ENCODE measurements around the gene TIGAR.

TIGAR gene

DNA sequence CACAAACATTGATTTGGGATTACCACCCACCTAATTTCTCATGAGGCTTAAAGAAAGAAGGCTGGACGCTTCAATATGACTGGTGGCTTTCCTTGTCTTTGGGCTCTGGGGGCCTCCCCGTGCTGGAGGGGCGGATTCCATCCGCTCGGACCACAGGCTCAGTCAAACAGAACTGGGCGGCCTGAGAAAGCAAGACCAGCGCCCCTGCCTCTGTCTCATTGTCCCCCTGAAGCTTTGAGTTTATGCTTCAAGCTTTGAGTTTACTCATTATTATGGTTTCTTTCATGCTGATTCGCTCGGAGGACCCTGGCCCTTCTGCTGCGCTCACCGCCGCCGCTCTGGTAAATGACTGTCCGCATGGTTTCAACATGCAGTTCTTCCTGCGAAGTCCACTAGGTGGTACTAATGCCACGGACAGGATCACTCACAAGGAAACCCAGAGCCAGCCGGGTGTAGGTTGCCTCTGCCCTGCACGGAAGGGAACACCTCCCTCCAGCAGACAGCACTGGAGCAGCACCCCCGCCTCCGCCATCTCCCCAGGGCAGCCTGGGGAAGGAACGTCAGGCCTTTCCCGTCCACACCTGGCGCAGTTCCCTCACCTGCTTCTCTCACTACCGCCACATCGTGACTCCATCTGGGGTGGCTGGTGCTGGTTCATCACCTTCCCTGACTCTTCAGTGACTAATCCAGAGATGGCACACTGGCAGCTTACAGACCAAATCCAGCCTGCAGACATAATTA, 13.2 kb upstream of the TIGAR start:
- peak; percentile 75 for DNase-seq (ENCODE audit: low spot score)

DNA sequence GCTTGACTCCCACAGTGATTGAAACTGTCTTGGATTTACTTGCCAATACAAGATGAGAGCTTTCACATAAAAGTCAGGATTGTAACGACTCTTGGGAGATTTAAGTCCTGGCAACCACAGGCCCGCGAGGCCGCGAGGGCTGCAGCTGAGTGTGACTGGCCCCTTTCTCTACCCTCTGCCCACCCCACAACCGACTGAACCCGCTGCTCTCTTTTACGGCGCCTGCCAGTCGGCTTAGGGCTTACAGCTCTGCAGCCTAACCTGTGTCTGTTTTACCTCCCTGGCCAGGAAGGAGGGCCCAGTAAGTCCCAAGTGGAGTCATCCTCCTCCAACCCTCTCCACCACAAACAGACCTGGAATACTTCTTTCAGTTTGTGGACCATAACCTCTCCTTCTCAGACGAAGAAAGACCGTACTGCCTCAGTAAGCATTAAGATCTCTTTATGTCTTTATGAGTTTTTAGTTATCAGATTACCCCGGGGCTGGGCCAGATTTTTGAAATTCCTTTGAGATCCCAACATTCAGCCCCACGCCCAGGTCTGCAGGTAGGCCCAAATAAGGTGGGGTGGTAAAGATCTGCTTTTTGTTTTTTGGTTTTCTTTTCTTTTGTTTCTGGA, 12.6 kb upstream of the TIGAR start:
- DNase-seq (ENCODE audit: low spot score), result no peak

DNA sequence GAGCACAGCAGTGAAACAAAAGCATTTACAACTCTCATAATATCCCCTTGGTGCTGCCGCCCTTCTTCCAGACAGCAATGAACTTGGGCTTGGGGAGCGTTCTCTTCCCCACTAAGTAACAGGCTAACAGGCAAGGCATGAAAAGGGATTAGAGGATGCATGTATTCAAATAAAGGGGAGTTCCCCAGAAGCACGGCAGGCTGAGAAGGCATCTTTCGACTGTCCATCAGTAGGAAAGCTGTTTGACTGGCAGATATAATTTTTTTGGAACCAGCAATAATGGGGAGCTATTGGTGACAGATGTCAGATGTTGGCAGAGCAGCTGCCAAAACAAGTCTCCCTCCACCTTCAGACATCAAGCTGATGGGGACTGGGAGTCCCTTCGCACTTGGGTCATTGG, 9.2 kb upstream of the TIGAR start:
- no peak for DNase-seq (ENCODE audit: low spot score)

DNA sequence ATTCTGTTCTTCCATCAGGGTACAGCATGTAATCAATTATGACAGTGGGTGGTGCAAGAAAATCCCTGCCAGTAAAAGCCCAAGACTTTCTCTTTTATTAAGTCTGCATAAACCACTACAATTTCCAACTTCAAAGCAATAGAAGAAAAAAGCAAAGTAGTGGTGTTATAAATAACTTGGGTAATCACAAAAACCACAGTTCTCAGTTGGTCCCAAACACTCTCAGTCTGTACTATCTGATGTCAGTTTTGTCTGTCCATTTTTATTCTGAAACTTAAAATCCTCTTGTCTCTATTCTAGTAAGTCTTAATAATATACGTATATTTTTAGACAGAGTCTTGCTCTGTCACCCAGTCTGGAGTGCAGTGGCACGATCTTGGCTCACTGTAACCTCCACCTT, 8.8 kb upstream of the TIGAR start:
- DNase-seq (ENCODE audit: low spot score), result no peak

DNA sequence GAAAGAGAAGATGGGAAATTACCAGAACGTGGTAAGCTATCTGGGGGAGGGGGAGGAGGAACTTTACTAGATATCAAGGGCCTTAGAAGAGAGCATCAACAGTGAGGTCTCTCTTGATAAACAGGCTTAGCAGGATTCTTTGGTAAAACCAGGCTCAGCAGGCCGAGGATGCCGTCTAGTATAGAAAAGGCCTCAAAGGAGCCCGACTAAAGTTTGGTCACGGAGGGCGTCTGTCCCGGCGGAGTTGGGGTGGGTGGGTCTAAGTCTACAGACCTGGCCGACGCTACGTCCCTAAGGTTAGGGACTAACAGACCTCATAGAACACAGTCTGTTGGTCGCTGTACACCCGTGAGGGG, 538 bp upstream of the TIGAR start:
- DNase-seq (ENCODE audit: low spot score), result no peak

DNA sequence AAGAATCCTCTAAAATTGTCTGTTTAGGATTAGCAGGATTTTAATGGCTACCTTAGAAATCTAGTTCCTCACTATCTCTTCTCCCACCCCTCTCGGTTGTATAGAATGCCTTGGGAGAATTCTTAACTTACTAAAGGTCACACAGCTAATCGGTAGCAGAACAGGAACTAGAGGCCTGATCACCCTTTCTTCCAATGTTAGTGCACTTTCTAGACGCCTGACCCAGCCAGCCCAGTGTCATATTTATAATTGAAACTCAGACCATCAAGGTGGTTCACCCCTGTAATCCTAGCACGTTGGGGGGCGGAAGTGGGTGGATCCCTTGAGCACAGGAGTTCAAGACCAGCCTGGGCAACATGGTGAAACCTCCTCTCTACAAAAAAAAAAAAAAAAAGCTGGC, 1.7 kb downstream of the TIGAR start:
- no peak for DNase-seq (ENCODE audit: low spot score)

DNA sequence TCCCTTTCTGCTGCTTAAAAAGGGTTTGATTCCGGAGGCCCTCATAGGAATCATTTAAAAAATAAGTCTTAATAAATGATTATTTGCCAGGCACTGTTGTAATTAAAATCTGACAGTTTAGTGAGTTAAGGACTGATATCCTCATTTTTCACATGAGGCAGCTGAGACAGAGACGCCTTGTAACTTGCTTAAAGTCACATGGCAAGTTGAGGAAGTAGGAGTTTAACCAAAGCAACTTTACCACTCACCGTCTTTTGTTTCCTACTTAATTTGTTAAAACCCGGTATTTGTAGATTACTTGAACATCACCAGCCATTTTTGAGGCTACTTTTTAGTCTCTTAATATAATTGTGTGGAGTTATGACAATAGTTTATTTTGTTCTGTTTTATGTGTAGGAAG, 2.4 kb downstream of the TIGAR start:
- no peak for DNase-seq (ENCODE audit: low spot score)

DNA sequence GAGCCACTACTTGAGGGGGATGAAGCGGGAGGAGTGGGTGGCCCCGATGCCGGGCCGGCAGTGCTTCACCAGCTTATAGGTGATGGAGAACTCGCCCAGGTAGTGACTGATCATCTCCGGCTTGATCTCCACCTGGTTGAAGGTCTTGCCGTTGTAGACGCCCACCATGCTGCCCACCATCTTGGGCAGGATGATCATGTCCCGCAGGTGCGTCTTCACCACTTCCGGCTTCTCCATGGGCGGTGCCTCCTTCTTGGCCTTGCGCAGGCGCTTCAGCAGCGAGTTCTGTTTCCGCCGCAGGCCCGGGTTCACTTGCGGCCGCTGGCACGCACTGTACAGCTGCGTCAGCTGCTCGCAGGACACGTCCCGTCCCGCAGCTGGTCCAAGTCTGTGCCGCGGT, 3.4 kb downstream of the TIGAR start:
- DNase-seq (ENCODE audit: low spot score), result no peak

DNA sequence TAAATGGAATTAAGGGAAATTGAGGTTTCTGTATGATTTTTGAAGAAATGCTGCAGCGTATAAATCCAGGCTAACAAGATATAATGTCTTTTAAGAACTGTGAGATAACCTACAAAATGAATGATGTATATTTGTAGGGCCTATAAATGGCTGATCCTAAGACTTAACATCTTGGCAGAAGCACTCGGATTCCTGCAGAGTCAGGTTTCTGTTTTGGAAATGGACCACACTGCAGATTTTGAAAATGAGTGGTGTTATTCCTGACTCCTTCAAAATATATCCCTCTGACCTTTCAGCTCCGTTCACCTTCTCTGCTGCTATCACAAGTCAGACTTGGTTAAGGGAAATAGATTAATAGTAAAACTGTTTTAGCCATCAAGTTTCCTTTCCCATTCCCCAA, 5.0 kb downstream of the TIGAR start:
- DNase-seq (ENCODE audit: low spot score), result no peak

DNA sequence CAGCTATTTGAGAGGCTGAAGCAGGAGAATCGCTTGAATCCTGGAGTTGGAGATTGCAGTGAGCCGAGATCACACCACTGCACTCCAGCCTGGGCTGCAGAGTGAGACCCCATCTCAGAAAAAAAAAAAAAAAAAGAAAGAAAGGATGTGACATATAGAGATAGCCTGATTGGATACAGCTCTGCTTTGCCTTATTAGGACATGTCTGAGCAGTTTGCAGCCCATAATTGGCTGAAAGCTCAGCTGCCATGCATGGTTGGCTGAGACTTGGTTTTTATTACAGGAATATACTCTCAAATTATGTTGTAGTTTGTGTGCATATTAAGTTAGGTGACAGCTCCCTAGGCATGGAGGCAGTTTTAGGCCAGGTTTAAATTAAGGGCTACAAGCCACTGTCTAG, 6.3 kb downstream of the TIGAR start:
- no peak for DNase-seq (ENCODE audit: low spot score)

DNA sequence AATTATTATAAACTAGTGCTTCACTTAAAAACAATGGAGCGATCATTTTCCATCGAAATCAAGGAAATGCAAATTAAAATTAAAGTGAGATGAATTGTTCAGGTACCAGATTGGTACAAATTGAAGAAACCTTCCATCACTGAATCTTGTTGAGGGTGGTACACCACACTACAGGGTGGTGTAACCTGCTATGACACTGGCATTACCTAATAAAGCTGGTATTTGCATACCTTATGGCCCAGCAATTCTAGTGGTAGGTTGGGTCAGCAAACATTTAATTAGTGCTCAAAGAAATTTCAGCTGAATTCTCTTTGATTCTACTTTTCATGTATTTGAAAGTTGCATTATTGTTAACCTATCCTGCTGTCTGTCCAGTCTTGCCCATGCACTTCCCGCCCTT, 9.2 kb downstream of the TIGAR start:
- DNase-seq (ENCODE audit: low spot score), result no peak

DNA sequence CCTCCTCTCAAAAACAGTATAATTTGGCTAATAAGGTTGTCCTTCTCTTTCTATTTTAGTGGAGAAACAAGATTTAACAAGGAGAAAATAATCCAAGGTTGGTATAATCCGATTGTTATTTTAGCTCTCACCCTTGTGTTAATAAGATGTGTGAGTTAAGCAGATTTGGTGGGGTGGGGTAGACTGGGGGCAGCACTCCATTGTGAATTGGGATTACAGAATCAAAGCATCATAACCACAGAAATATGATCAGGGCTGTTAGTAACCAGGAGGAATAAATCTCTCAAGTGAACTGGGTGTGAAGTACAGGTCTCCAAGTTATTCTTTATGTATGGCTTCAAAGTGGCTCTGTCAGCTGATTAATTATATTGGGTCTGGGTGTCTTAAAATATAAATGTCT, 10.2 kb downstream of the TIGAR start:
- DNase-seq (ENCODE audit: low spot score), result no peak

DNA sequence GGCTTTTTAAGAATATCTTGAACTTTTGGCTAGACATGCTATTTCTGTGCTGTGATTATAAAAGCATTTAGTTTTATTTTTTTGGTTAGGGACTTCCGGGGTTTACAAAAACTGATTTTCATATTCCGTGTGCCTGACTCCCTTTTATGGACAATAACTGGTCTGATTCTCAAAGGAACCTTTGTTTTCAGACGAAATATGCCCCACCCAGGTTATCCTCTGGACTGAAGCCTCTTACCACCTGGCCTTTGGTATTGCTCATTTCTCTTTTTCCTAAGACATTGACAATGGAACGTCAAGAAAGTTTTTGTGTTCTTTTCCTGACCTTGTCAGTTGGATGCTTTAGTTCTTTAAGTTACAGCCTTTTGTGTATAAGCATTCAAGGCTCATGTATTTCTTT, 10.8 kb downstream of the TIGAR start:
- DNase-seq (ENCODE audit: low spot score), result no peak

DNA sequence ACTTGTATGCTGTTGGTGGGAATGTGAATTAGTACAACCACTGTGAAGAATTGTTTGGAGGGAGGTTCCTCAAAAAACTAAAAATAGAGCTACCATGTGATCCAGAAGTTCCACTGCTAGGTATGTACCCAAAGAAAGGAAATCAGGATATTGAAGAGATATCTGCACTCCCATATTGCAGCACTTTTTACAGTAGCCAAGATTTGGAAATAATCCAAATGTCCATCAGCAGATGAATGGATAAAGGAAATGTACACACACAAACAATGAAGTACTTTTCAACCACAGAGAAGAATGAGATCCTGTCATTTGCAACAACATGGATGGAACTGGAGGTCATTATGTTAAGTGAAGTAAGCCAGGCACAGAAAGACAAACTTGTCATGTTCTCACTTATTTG, 25.9 kb downstream of the TIGAR start:
- DNase-seq (ENCODE audit: low spot score), result no peak

DNA sequence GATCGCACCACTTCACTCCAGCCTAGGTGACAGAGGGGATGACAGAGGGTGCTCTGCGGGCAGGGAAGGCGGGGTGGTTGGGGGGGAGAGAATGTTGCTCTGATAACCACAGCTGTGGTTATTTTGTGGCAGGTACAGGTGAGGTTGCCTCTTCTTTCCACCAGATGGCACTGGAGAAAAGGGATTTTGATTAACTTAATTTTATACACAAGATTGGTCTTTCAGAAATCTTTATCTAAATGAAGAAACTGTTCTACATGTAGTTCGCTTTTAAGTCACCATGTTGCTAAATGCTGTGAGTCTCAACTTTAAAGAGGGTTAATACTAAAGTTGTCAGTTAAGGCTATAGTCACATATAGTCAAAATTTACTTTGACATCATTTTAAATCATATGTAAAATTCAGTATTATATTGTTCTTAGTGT, 32.8 kb downstream of the TIGAR start:
- DNase-seq (ENCODE audit: low spot score), result no peak

DNA sequence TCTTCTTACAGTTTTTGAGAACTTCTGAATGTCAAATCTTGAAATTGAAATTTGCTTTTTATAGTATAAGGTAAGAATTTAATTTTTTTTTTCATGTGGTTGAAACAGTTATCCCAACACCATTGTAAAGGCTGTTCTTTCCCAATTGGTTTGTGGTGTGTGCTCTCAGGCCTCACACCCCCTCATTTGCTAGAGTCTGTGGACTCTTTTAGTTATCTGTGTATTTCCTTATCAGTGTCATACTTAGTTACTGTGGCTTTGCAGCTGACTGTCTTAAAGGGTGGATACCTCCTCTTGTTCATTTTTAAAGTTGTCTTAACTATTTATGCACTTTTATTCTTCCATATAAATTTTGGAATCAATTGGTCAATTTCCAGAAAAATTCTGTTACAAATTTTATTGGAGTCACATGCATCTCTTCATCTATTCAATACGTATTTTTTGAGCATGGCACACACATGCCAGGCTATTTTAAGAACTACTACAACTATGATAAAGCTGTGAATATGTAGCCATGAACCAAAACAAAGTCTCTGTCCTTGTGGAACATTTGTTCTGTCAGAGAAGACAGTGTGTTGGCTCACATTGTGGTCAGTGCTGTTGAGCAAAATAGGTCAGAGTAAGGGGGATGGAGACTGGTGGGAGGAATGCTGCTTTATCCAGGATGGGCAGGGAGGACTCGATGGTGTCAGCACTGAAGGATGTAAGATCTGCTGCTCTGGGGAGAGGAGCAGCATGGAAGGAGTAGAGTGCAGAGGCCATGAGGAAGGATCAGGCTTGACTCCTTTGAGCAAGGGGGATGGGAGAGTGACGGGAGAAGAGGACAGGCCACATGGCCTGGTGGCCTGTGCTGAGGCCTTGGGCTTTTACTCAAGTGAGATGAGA, 34.4 kb downstream of the TIGAR start:
- no peak for DNase-seq (ENCODE audit: low spot score)

DNA sequence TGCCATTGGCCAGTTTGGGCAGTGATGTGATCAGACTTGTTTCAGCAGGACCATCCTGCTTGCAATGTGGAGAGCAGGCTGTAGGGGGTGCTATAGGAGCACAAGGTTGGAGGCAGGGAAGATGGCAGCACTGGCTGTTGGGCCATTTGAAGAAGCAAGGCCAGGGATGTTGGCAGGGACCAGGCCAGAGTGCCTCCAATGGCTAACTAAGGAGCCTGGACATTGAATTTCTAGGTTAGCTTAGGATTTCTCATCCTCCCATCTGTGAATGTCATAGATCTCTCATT, 35.0 kb downstream of the TIGAR start:
- DNase-seq (ENCODE audit: low spot score), result no peak

DNA sequence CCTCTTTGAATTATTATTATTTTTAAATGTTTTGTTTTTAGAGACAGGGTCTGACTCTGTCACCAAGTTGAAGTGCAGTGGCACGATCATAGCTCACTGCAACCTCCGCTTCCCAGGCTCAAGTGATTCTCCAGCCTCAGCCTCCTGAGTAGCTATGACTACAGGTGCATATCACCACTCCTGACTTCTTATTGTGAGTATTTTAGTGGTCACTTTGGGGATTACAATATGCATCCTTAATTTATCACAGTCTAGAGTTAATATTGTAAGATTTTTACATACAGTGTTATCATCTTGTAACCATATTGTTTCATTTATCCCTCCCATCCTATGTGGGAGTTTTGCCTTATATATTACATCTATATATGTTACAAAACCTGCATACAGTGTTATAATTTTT, 45.1 kb downstream of the TIGAR start:
- DNase-seq (ENCODE audit: low spot score), result no peak

DNA sequence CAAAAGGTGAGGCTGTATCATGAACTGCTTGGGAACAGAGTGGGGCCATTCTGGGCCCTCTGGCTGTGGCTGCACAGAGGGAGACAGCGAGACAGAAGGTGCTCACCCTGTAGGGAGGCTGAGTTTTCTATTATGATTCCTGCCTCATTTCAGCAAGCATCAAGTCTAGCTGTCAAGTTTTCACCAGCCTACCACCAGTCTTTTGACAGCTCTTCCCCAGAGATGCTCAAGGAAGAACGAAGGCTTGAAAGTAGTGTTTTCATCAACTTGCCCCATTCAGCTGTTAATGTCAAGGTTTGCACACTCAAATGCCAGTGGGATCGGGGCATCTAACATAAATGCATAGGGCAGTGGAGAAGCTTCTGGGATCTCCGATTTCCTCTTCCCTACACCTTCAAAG, 48.5 kb downstream of the TIGAR start:
- no peak for DNase-seq (ENCODE audit: low spot score)

DNA sequence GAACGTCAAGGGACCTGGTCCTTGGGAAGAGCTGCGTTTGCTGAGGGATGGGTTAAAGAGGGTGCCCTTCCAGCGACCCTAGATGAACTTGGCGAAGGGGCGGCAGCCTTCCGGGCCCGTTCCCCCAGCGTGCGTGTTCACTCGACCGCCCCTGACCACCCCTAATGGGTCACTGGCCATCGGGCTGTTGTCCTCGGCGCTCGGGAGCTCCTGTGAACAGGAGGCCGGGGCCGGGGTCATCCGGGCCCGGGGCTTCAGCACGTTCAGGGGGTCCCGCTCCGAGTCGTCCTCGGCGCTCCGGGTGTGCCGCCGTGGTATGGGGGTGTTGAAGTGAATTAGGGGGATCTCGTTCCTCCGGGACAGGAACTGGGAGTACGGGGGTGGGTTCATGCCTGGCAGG, 49.3 kb downstream of the TIGAR start:
- DNase-seq (ENCODE audit: low spot score), result no peak

DNA sequence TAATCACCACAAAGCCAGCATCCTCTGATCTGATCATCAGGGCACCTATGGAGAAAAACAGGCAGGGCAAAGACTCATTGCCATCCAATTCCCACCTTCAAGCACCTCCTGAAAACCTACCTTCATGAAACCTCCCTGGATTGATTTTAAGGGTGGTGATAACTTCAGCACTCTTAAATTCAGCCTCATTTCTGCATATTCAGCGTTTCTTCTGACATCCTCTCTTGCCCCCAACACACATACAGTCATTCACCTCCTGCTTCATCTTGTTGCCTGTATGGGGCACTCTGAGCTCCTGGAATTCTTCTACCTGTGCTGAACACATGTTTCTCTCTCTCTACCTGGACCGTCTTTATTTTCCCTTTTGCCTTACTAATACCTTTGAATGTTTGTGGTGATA, 51.6 kb downstream of the TIGAR start:
- DNase-seq (ENCODE audit: low spot score), result no peak

DNA sequence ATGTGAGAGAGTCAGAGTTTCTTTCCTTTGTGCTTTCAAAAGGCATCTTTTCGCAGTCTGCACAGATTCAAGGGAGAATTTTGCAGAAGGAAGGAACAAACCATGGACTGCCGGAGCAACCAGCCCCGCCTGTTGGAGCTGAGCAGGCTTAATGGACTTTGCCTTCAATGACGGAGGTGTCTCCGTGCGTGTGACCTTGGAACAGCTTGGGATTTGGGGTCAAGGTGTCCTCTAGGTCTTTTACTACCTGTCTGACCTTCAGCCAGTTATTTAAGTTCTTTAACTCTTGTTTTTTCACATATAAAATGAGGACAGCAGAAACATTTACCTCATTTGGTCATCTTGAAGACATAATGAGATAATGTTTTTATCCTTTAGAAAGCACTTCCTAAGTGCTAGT, 54.4 kb downstream of the TIGAR start:
- DNase-seq (ENCODE audit: low spot score), result no peak

DNA sequence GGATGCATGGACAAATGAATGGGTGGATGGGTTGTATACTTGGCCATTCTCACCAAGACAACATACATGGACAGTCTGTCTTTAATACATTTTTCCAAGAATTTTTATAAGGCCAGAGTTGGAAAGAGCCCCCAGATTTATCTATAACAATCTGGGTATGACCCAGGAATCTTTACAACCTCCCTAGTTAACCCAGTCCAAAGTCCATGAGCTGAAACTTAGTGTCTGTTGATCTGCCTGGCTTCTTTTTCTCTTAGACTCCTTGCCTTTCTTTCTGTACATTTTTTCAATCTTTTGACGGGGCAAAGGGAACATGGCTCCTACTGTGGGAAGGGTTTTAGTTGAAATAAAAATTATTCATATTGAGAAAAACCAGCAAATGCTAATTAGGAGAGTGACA, 57.8 kb downstream of the TIGAR start:
- no peak for DNase-seq (ENCODE audit: low spot score)

DNA sequence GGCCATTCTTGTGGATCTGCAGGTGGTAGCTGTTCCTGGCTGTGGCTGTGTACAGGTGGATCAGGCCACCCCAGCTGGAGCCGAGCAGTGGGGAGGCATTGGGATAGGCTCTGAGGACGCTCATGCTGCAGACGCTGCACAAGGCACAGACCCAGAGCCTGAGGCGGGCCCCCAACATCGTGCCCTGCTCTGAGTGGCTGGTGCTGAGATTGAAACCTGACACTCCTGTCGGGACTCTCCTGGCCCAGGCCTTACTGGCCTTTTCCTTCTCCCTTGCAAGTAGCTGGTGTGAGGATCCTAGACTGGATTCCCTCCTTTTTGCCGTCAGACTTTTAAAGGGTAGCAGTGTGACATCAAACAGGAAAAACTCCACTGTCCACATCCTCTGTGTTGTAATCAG, 58.4 kb downstream of the TIGAR start, which contains the start of gene FGF23:
Gene FGF23 (minus strand): TSS at position 308 of the 400 bp plus-strand sequence. CDS start 130 bp downstream, at position 178.
- DNase-seq (ENCODE audit: low spot score), result peak; percentile 46

Data from HuH-7 (cell line).